GM20000 (cell line): Measurements from ENCODE around the gene CCN5.

Source experiments
- DNase-seq: peaks from one replicate; pipeline ENCODE4 v3.0.0; 2012; ENCODE audit warnings: low spot score
- TF ChIP-seq, protein P1 (sequence below): IDR thresholded peaks from 2 replicates; pipeline ENCODE4 v1.5.1; 2012; ENCODE audit warnings: mild to moderate bottlenecking, control low read depth; ENCODE audit errors: extremely low read depth, missing control alignments

CCN5 gene

DNA sequence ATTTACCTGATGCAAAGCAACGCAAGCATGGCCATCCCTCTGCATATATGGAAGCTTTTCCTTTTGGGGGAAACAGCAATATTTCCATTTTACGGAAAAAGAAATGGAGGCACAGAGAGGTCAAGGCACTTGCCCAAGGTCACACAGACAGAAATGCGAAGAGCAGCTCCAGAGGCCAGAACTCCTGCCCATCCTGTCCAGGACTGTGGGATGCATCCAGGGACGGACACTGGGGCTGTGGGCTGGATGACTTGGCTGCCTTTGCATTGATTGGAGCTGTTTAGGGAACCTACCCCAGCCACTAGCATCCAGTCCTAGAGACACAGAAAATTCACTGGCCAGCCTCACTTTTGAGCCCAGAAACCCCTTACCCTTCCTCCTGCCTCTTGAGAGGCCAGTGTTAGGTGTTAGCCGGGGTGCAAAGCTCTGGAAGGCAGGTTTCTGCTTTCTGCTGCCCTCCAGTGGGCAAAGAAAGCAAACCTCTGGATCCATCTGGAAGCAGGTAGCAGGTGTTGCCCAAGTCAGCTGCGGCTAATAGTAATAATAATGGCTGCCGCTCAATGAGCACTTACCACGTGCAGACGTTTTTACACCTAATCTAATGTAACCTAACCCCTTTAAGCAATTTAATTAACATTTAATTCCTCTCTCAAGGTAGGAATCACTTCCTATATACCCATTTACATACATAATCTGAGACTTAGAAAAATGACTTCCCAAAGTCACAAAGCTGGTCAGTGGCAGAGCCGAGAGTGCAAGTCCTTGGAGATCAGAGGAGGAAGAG lies 31.7 kb upstream of the CCN5 start:
- TF ChIP-seq, protein P1, sequence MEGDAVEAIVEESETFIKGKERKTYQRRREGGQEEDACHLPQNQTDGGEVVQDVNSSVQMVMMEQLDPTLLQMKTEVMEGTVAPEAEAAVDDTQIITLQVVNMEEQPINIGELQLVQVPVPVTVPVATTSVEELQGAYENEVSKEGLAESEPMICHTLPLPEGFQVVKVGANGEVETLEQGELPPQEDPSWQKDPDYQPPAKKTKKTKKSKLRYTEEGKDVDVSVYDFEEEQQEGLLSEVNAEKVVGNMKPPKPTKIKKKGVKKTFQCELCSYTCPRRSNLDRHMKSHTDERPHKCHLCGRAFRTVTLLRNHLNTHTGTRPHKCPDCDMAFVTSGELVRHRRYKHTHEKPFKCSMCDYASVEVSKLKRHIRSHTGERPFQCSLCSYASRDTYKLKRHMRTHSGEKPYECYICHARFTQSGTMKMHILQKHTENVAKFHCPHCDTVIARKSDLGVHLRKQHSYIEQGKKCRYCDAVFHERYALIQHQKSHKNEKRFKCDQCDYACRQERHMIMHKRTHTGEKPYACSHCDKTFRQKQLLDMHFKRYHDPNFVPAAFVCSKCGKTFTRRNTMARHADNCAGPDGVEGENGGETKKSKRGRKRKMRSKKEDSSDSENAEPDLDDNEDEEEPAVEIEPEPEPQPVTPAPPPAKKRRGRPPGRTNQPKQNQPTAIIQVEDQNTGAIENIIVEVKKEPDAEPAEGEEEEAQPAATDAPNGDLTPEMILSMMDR: no peak
- peak; percentile 84 for DNase-seq

DNA sequence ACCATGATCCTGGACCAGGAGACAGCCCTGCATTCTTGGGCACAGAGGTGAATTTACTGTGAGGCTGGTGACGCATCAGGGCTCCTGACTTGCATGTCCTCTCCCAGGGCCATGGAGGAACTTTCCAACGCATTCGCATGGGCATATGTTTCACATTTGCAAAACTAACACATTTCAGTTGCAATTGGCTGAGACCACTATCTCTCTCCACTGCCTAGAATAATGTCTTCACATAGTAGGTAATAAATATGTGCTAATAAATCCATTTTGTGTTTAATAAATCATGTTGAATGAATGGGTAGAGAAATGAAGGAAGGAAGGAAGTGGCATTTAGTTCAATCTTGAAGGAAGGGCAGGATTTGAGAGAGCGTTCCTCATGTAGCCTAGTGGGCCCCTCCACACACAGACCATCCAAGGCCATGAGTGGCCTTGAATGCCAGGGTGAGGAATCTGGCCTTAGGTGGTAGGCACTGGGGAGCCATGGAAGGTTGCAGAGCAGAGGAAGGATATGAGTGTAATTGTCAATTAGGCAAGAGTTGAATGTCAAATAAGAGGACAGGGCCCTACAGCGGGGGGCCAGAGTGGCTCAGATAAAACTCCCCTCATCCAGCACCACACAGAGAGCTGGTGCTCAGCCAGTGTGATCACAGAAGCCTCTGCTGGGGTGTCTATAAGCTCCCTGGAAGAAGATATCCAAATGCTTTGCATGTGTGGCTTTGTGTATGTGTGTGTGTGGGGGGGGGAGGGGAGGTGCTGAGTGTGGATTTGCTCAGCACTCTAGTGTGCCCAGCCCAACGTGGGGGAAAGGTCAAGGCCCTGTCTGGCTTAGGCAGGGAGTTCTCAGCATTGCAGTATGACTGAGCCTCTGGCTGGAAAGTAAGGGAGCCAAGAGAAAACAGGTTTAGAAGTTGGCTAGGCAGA lies 30.9 kb upstream of the CCN5 start:
- TF ChIP-seq, protein P1: no peak
- no peak for DNase-seq

DNA sequence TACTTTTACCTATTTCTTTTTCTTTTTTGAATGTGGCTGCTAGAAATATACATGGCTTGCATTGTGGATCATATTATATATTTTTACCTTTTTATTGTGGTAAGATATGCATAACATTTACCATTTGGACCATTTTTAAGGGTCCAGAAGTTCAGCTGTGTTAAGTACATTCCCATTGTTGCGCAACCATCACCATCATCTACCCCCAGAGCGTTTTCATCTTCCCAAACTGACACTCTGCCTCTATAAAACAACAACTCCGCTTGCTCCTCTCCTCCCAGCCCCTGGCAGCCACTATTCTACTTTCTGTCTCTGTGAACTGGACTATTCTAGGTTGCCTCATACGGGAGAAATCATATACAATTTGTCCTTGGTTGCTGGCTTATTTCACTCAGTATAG lies 28.2 kb upstream of the CCN5 start:
- TF ChIP-seq, protein P1: no peak

DNA sequence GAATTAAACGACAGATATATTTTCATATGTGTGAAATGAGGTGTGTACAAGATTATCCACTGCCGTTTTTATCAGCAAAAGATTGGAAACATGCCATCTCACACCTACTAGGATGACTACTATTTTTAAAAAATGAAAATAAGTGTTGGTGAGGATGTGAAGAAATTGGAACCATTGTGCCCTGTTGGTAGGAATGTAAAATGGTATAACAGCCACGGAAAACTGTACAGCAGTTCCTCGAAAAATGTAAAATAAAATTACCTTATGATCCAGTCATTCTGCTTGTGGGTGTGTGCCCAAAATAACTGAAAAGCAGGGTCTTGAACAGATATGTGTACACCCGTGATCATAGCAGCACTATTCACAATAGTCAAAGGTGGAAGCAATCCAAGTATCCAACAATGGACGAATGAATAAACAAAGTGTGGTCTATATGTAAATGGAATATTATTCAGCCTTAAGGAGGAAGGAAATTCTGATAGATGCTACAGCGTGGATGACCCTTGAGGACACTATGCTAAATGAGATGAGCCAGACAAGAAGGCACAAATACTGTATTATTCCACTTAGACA lies 27.0 kb upstream of the CCN5 start:
- DNase-seq: no peak
- TF ChIP-seq, protein P1: no peak

More for the DNA sequence above, 28.2 kb upstream of the CCN5 start:
- DNase-seq: no peak

DNA sequence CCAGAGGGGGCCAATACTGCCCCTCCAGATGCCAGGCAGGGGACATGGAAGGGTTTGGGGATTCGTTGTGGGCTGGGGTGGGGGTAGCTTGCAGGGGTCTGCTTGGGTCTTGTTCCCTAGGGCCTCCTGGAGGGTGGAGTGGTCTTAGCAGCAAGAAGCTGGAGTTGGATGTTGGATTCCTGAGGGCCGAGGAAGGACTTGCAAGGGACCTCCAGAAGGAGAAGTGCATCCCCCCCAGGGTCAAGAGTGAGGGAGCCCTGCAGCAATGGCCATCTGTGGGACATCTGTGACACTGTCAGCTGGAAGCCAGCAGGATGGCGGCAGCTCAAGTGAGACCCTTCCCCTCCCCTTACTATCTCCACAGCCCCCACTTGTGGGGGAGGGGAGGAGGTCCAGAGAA lies 25.4 kb upstream of the CCN5 start:
- no peak for DNase-seq
- TF ChIP-seq, protein P1: no peak

DNA sequence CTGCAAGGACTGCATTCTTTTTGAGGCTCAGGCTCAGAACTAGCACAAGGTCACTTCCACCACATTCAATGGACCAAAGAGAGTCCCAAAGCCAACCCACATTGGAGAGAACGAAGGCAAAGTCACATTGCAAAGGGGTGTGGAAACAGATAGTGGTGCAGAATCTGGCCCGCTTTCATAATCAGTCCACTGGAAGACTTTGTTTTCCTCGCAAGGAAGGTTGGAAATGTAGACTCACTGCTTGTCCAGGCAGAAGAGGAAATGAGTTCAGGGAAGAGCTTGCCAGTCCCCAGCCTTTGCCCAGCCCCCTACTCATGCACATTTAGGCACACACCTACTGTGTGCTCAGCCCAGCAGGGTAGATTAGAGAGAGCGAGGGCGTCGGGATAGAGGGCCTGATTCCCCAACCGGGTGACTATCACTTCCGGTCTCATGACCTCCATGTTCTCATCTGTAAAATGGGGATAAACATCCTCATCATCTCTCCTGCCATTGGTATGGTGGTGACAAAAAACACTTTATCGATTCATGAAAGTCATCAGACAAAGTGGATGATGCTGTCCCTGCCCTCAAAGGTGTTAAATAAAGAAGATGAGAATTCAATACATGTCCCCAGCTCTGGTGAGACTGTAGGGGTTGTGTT lies 24.3 kb upstream of the CCN5 start:
- no peak for DNase-seq
- TF ChIP-seq, protein P1: no peak
